IPS-15b (cell line): Measurements from ENCODE around the gene PCBP4.
A peak's percentile ranks its signal among the peaks of the same experiment; 100 is the strongest.

Source experiments
- H3K27me3 ChIP-seq: one replicate; pipeline ENCODE4 v1.6.1; 2013; ENCODE audit warnings: low read length; ENCODE audit not compliant: control insufficient read depth, insufficient read depth
- H3K36me3 ChIP-seq: one replicate; pipeline ENCODE4 v1.6.1; 2013; ENCODE audit warnings: low read length; ENCODE audit not compliant: control insufficient read depth, insufficient read depth
- H3K4me1 ChIP-seq: one replicate; pipeline ENCODE4 v1.6.1; 2013; ENCODE audit warnings: mild to moderate bottlenecking, low read length; ENCODE audit not compliant: control insufficient read depth, insufficient read depth
- H3K4me3 ChIP-seq: one replicate; pipeline ENCODE4 v1.5.1; 2013; ENCODE audit warnings: low read depth, low read length
- H3K9ac ChIP-seq: one replicate; pipeline ENCODE4 v1.6.1; 2013; ENCODE audit warnings: low read depth, mild to moderate bottlenecking, low read length
- H3K9me3 ChIP-seq: one replicate; pipeline ENCODE4 v1.6.1; 2013; ENCODE audit warnings: mild to moderate bottlenecking, low read length; ENCODE audit not compliant: control insufficient read depth, insufficient read depth

PCBP4 gene

DNA sequence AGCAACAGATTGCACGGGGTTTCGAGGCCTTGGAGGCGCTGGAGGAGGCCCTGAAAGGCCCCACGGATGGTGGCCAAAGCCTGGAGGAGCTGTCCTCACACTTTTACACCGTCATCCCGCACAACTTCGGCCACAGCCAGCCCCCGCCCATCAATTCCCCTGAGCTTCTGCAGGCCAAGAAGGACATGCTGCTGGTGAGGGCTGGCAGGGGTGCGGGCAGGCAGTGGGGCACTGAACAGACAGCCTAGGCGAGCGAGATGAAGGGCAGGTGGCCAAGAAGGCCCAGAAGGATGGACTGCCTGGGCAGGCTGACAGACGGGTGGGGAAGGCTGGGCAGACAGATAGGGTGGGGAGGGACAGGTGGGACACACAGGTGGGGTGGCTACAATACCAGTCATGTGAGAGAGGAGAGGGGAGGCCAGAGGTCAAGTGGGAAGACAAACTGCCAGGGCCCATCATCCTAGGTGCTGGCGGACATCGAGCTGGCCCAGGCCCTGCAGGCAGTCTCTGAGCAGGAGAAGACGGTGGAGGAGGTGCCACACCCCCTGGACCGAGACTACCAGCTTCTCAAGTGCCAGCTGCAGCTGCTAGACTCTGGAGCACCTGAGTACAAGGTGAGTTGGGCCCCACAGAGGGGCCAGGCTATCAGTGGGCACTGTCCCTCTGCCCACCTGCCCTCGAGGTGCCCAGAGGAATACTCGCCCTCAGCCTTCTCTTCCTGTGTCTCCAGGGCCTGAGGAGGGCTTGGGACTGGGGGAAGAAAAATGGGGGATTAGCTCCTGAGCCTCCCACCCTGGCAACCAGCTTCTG, 22.0 kb downstream of the PCBP4 start:
- H3K4me3 ChIP-seq, result no peak overlapping the region
- peaks cover 7% of the 10 kb centered on the region for H3K27me3 ChIP-seq
- no peaks in the 10 kb centered on the region for H3K36me3 ChIP-seq
- H3K9ac ChIP-seq, result no peak overlapping the region
- H3K9me3 ChIP-seq, result no peaks in the 10 kb centered on the region
- H3K4me1 ChIP-seq, result peaks cover 6% of the 10 kb centered on the region

- no peak overlapping the region for H3K9ac ChIP-seq
- H3K4me3 ChIP-seq, result no peak overlapping the region
- no peaks in the 10 kb centered on the region for H3K36me3 ChIP-seq
- H3K9me3 ChIP-seq, result no peaks in the 10 kb centered on the region
- peaks cover 2% of the 10 kb centered on the region for H3K27me3 ChIP-seq
- peaks cover 7% of the 10 kb centered on the region for H3K4me1 ChIP-seq
These were observed 22.7 kb downstream of the PCBP4 start for GRCh38 chr3:51944451-51945021.

DNA sequence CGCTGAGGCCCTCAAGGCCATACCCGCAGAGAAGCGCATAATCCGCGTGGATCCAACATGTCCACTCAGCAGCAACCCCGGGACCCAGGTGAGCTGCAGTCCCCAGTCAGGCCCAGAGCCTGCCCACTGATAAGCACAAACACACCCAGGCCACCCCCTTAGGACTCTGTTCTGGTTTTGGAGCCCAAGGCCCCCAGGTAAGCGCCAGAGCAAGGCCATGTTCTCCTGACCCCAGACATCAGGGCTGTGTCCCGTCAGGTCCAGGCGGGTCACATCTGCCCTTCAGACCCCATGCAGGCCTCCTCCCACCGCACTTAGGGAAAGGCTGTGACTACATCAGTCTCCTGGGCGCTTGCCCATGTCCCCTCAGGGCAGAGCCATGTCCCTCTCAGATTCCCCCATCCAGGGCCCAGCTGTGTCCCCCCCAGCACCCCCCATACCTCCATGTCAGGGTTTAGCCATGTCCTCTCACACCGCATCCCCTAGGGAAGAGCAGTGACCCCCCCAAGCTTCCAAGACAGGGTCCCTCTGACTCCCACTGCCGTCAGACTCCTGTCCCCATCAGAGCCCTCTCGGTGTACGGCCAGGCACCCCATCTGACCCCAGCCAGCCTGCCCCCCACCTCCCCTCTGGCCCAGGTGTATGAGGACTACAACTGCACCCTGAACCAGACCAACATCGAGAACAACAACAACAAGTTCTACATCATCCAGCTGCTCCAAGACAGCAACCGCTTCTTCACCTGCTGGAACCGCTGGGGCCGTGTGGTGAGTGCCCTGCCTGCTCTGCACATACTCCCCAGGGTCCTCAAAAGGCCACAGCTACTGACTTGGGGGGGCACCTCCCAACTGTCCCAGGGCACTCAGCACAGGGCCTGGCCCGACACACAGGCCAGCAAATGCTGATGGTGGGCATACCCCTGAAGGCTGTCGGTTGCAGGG, 23.5 kb downstream of the PCBP4 start:
- H3K9me3 ChIP-seq, result no peaks in the 10 kb centered on the region
- peaks cover 2% of the 10 kb centered on the region for H3K27me3 ChIP-seq
- H3K4me3 ChIP-seq, result no peak overlapping the region
- no peaks in the 10 kb centered on the region for H3K36me3 ChIP-seq
- no peak overlapping the region for H3K9ac ChIP-seq
- H3K4me1 ChIP-seq, result peaks cover 7% of the 10 kb centered on the region

- H3K4me1 ChIP-seq, result peaks cover 7% of the 10 kb centered on the region
- peaks cover 4% of the 10 kb centered on the region for H3K36me3 ChIP-seq
- no peaks in the 10 kb centered on the region for H3K9me3 ChIP-seq
- peaks cover 2% of the 10 kb centered on the region for H3K27me3 ChIP-seq
- H3K4me3 ChIP-seq, result peak overlapping the region; percentile 55
- H3K9ac ChIP-seq, result peak overlapping the region; percentile 76
These were observed 24.4 kb downstream of the PCBP4 start for GRCh38 chr3:51942603-51943450.

GRCh38 chr3:51941798-51942602, 25.3 kb downstream of the PCBP4 start, which contains the start of the genes PARP3 and RRP9:
TSS of gene PARP3 (plus strand) at chr3:51942363. CDS start at chr3:51943356, 993 bp downstream.
TSS of gene RRP9 (minus strand) at chr3:51941904. CDS start at chr3:51941867, 37 bp downstream.
- peak within 1 kb of the TSS; percentile 89 for H3K4me3 ChIP-seq
- peaks cover 12% of the 10 kb centered on the region for H3K36me3 ChIP-seq
- H3K4me1 ChIP-seq, result peaks cover 7% of the 10 kb centered on the region
- H3K9me3 ChIP-seq, result no peaks in the 10 kb centered on the region
- peaks cover 2% of the 10 kb centered on the region for H3K27me3 ChIP-seq
- peak within 1 kb of the TSS; percentile 83 for H3K9ac ChIP-seq

DNA sequence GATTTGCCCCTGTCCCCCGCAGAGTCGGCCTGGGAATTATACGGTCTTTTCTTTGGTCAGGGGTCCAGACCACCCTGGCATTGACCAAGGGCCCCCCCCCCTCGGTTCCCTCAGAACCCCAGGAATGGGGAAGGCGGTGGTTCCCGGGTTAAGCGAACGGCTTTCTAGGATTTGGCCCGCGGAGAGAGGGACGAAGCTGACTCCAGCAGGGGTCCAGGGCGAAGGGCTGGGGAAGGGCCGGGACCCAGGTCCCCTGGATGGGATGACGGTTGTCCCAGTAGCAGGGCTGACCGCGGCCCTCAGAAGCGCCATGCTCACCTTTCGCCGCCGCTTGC, 25.8 kb downstream of the PCBP4 start:
- H3K4me3 ChIP-seq, result peak overlapping the region; percentile 89
- no peaks in the 10 kb centered on the region for H3K9me3 ChIP-seq
- H3K9ac ChIP-seq, result peak overlapping the region; percentile 83
- H3K4me1 ChIP-seq, result peaks cover 7% of the 10 kb centered on the region
- H3K36me3 ChIP-seq, result peaks cover 18% of the 10 kb centered on the region
- peaks cover 2% of the 10 kb centered on the region for H3K27me3 ChIP-seq

GRCh38 chr3:51940648-51941462, 26.4 kb downstream of the PCBP4 start:
- peaks cover 2% of the 10 kb centered on the region for H3K27me3 ChIP-seq
- H3K36me3 ChIP-seq, result peaks cover 24% of the 10 kb centered on the region
- H3K4me1 ChIP-seq, result peaks cover 7% of the 10 kb centered on the region
- no peaks in the 10 kb centered on the region for H3K9me3 ChIP-seq
- H3K9ac ChIP-seq, result peak overlapping the region; percentile 83
- H3K4me3 ChIP-seq, result peak overlapping the region; percentile 89

- no peak overlapping the region for H3K9ac ChIP-seq
These were observed 28.4 kb downstream of the PCBP4 start for GRCh38 chr3:51938780-51939425.

DNA sequence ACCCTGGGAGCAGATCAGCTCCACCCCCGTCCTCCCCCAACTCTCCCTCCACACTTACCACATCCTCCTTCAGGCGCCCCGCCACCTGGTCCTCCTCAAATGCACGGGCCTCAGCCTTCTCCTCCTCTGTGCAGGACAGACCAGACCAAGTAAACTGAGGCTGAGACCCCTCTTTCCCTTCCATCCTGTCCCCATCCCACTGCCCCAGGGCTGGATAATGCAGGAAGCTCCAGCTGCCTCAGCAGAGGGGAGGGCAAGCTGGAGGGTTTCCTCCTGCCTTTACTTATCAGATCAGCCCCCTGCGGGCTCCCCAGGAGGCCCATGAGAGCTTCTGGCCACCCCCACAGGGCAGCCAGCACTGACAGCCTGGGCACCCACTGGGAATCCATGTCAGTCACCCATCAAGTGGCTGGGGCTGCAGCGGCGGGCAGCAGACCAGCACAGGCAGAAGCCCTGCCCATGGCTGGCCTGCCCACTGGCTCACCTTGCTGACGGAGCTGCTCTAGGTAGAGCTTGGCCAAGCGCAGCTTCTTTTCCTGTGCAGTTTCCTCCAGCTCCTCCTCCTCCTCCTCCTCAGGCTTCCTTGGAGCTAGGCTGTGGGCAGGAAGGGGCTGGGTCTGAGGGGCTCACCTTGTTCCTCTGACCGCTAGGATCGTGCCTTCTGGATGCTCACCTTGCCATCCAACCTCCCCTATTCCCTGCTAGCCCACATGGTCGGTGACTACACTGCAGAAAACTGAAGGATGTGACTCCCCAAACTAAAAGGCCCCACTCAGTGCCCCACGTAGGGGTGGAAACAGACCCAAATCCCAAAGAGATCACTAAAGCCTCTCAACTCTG, 29.4 kb downstream of the PCBP4 start:
- H3K9me3 ChIP-seq, result no peaks in the 10 kb centered on the region
- peaks cover 49% of the 10 kb centered on the region for H3K36me3 ChIP-seq
- H3K4me3 ChIP-seq, result no peak overlapping the region
- H3K9ac ChIP-seq, result no peak overlapping the region
- peaks cover 7% of the 10 kb centered on the region for H3K4me1 ChIP-seq
- peaks cover under 1% of the 10 kb centered on the region for H3K27me3 ChIP-seq

More at GRCh38 chr3:51938780-51939425, 28.4 kb downstream of the PCBP4 start:
- Histone ChIP-seq H3K36me3 (peaks cover 41% of the 10 kb centered on the region), H3K4me3 (no peak overlapping the region), H3K27me3 (peaks cover 2% of the 10 kb centered on the region), H3K9me3 (no peaks in the 10 kb centered on the region), H3K4me1 (peaks cover 7% of the 10 kb centered on the region)
